ENCODE results near the gene TMEM225.

DNA sequence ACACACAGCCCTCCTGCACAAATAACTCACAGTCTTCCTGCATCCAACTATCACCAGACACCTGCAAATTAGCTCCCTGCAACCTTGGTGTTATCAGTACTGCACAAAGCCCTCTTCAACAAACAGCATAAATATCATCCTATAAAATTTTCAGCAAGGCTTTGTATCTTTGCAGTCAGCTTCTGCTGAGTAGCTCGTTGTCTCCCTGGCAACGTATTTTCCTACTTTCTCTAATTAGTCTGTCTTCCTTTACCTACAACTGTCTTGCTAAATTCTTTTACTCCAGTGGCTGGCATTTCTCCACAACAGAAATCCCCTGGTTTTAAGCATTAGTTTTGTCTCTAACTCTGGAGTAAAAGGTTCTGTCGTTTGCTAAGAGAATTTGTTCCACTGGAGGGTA, 20.4 kb upstream of the TMEM225 start:
- TF ChIP-seq POLR2A (IDR thresholded peaks at IDR 0.05; ENCODE audit: low read depth, low read length) (no peak), TAF1 (IDR thresholded peaks at IDR 0.05; ENCODE audit: low read depth, low read length) (no peak), SPI1 (IDR thresholded peaks at IDR 0.05; ENCODE audit: low read depth, low read length) (no peak), POLR2AphosphoS5 (IDR thresholded peaks at IDR 0.05; ENCODE audit: low read depth, low read length) (no peak), PAX5 (IDR thresholded peaks at IDR 0.05; ENCODE audit: insufficient read depth, low read length, severe bottlenecking) (no peak)

All from GM12891 (cell line).